Right ventricle myocardium inferior (tissue), 1 donor: ENCODE measurements around the gene NDUFB1. TPM values are rescaled to one million over a fixed set of nuclear protein-coding genes. Genes with fewer than 3 reads are reported as not detected.

Source experiments
- ATAC-seq: fragments of 200-7000 bp; cut with Tn5 transposase; one replicate; pipeline ENCODE4 v1.9.1; 2020; ENCODE audit warnings: mild to moderate bottlenecking, moderate library complexity
- DNase-seq: peaks from one replicate; pipeline ENCODE4 v3.0.0; 2021; ENCODE audit errors: missing footprints
- intact Hi-C: fragments of 100-400 bp; cut with DNase I; formaldehyde crosslinking; loops from one replicate; pipeline ENCODE4 v1.11.0; 2022
- long read RNA-seq: library from polyadenylated mRNA; unstranded; transcript quantifications from one replicate; pipeline ENCODE4 v2.0.0, GENCODE V29; 2021
- total RNA-seq: library from RNA; stranded (reverse); fragmentation: NEBNext Ultra II Directional; extraction: Animal tissue kit (Norgen Biotek cat#: 25700); gene quantifications from one replicate; pipeline ENCODE4 v1.2.1, GENCODE V29; 2021
- donor health status: DM: no; HTN: yes; CAD: no; lungs with severe emphysema.

Gene NDUFB1
- 635 TPM for total RNA-seq
- long read RNA-seq, transcript NDUFB1-201 (3 exons, 528 nt) = major isoform, 277 of 286 reads
- long read RNA-seq, transcript NDUFB1-202 (4 exons, 454 nt) = minor isoform, 6 of 286 reads
- long read RNA-seq, partial matches to known transcripts = 0 of 286 reads
- long read RNA-seq, other reads (novel, unspliced or antisense) = 2 of 286 reads

- intact Hi-C loops = loop anchor here (10.0 kb wide), 2 partner anchors 563 to 673 kb away; partner anchors contain the start of gene GOLGA5
- DNase-seq (peak; percentile 92), ATAC-seq (peak; percentile 91)
Observed at GRCh38 chr14:92121670-92122350, at the start of gene NDUFB1, which contains the start of gene CPSF2. Gene NDUFB1, minus strand, starts transcription at chr14:92121706. Its CDS starts 4,069 bp downstream, at chr14:92117637. Gene CPSF2, plus strand, starts transcription at chr14:92121969. Its CDS starts 9,016 bp downstream, at chr14:92130985.

- DNase-seq (no peak), ATAC-seq (no peak)
- intact Hi-C loops = no loop called here
Observed at GRCh38 chr14:92164958-92165357, 43.5 kb upstream of the NDUFB1 start.

GRCh38 chr14:92161521-92161920, 40.0 kb upstream of the NDUFB1 start:
- no peak for ATAC-seq
- DNase-seq = no peak
- intact Hi-C loops = no loop called here

- ATAC-seq (no peak), DNase-seq (no peak)
- intact Hi-C loops = no loop called here
Observed at GRCh38 chr14:92160619-92161018, 39.1 kb upstream of the NDUFB1 start.

- no peak for DNase-seq
- ATAC-seq = no peak
- intact Hi-C loops = no loop called here
Observed at GRCh38 chr14:92154283-92154942, 32.9 kb upstream of the NDUFB1 start.

- no peak for DNase-seq
- intact Hi-C loops = no loop called here
- ATAC-seq = no peak
Observed at GRCh38 chr14:92153581-92153980, 32.1 kb upstream of the NDUFB1 start.

GRCh38 chr14:92144708-92145107, 23.2 kb upstream of the NDUFB1 start:
- intact Hi-C loops = no loop called here
- ATAC-seq (no peak), DNase-seq (no peak)

- no peak for ATAC-seq
- no peak for DNase-seq
- intact Hi-C loops = no loop called here
Observed at GRCh38 chr14:92143962-92144361, 22.5 kb upstream of the NDUFB1 start.

GRCh38 chr14:92143309-92143708, 21.8 kb upstream of the NDUFB1 start:
- ATAC-seq = no peak
- intact Hi-C loops = no loop called here

GRCh38 chr14:92135269-92135668, 13.8 kb upstream of the NDUFB1 start:
- ATAC-seq (no peak), DNase-seq (no peak)
- intact Hi-C loops = no loop called here

More at GRCh38 chr14:92143309-92143708, 21.8 kb upstream of the NDUFB1 start:
- DNase-seq = no peak

GRCh38 chr14:92134456-92134855, 12.9 kb upstream of the NDUFB1 start:
- intact Hi-C loops = loop anchor here (5.0 kb wide), 1 partner anchor 323 kb away; no protein-coding TSS in a partner anchor
- ATAC-seq = no peak
- no peak for DNase-seq

GRCh38 chr14:92122761-92123160, 1.3 kb upstream of the NDUFB1 start:
- intact Hi-C loops = loop anchor here (10.0 kb wide), 2 partner anchors 562 to 672 kb away; partner anchors contain the start of gene GOLGA5

GRCh38 chr14:92122351-92122677, 808 bp upstream of the NDUFB1 start:
- intact Hi-C loops = loop anchor here (10.0 kb wide), 2 partner anchors 562 to 672 kb away; partner anchors contain the start of gene GOLGA5
- no peak for DNase-seq
- ATAC-seq = peak; percentile 24

More at GRCh38 chr14:92122761-92123160, 1.3 kb upstream of the NDUFB1 start:
- no peak for DNase-seq
- no peak for ATAC-seq

GRCh38 chr14:92121207-92121669, 268 bp downstream of the NDUFB1 start:
- intact Hi-C loops = loop anchor here (10.0 kb wide), 2 partner anchors 564 to 674 kb away; partner anchors contain the start of gene GOLGA5
- DNase-seq (no peak), ATAC-seq (peak; percentile 51)

- DNase-seq = no peak
- intact Hi-C loops = no loop called here
- ATAC-seq = no peak
Observed at GRCh38 chr14:92109490-92109889, 12.0 kb downstream of the NDUFB1 start.

- no peak for DNase-seq
- intact Hi-C loops = no loop called here
- no peak for ATAC-seq
Observed at GRCh38 chr14:92108345-92109254, 12.9 kb downstream of the NDUFB1 start.

GRCh38 chr14:92106143-92106926, 15.2 kb downstream of the NDUFB1 start, which contains the start of gene ATXN3:
Gene ATXN3, minus strand, starts transcription at chr14:92106582. Its CDS starts 30 bp downstream, at chr14:92106552.
- DNase-seq (peak; percentile 99), ATAC-seq (peak; percentile 97)
- intact Hi-C loops = loop anchor here (1.0 kb wide), 1 partner anchor 66 kb away; the partner anchor contains the start of gene TRIP11

- DNase-seq = peak; percentile 88
- peak; percentile 42 for ATAC-seq
- intact Hi-C loops = loop anchor here (1.0 kb wide), 1 partner anchor 66 kb away; the partner anchor contains the start of gene TRIP11
Observed at GRCh38 chr14:92105893-92106142, 15.7 kb downstream of the NDUFB1 start.
